ENCODE data around the gene AXIN1. TPM values are rescaled to one million over a fixed set of nuclear protein-coding genes. Genes with fewer than 3 reads are reported as not detected.

Gene AXIN1
- total and polyA plus RNA-seq, 9 of the 15 experiments (the other 6 are each of a cell fraction or from before 2014, with no cell fraction given), result 0.42 to 58.0 (median 25.9) TPM

- no peak overlapping the region for H3K4me2 ChIP-seq (ENCODE audit: insufficient read depth, low read length)
- POLR2A ChIA-PET, result no interaction called here
- peaks cover 0 to 64% of the 10 kb centered on the region in 2 experiments; a peak in 2 of 5 replicates for H3K4me1 ChIP-seq (replicated peaks in 1 of 2; ENCODE audit: control insufficient read depth in 2 of 2, insufficient read depth in 2 of 2, low read length in 2 of 2)
- 0 out of 2 replicates have a peak overlapping the region, but pooled peaks have one; percentile 55 for H2AFZ ChIP-seq (ENCODE audit: low read depth, low read length)
- no peak overlapping the region for H3K27ac ChIP-seq (ENCODE audit: extremely low read depth, low read depth, low read length)
- no peaks in the 10 kb centered on the region for H3K36me3 ChIP-seq (ENCODE audit: control insufficient read depth, insufficient read depth, low read length)
- no peaks in the 10 kb centered on the region for H4K20me1 ChIP-seq (replicated peaks; ENCODE audit: control insufficient read depth, insufficient read depth, low read length)
- H3K79me2 ChIP-seq (ENCODE audit: control insufficient read depth, insufficient read depth, low read length), result no peaks in the 10 kb centered on the region
- peak in 2 of 4 experiments; percentile 66 to 67 for DNase-seq (ENCODE audit: extremely low read depth in 1 of 4, low spot score in 3 of 4)
- no peak for ATAC-seq
- 13% methylated on average over 24 of the region's 47 CpGs for WGBS (ENCODE audit: insufficient coverage, low coverage, missing lambda C conversion rate)
- TF ChIP-seq ZBTB7A (IDR thresholded peaks at IDR 0.05; ENCODE audit: borderline replicate concordance, control insufficient read depth, low read depth, low read length) (peak; percentile 63; the same call in 1 of the 2 replicates), NR2C2 (CRISPR knock-in tag; IDR thresholded peaks at IDR 0.05) (no peak), NR2C2 (tag; IDR thresholded peaks at IDR 0.05) (no peak), ARHGAP35 (IDR thresholded peaks at IDR 0.05; ENCODE audit: partially characterized antibody) (no peak), NELFE (IDR thresholded peaks at IDR 0.05; ENCODE audit: insufficient read depth, insufficient read length) (no peak)
- no peaks in the 10 kb centered on the region for H3K9me1 ChIP-seq (ENCODE audit: control insufficient read depth, insufficient read depth, low read length)
- H3K9me3 ChIP-seq (replicated peaks; ENCODE audit: control insufficient read depth, insufficient read depth, low read depth, low read length), result no peaks in the 10 kb centered on the region
- CTCF ChIA-PET (ENCODE audit: low intra/inter-chr PET ratio), result no interaction called here
- in situ Hi-C loops (cut with MboI) (no loop called here), intact Hi-C loops (cut with micrococcal nuclease) (no loop called here)
- peak overlapping the region; percentile 23 for H3K4me3 ChIP-seq
- H3K9ac ChIP-seq (ENCODE audit: insufficient read depth in 1 of 2, low read depth in 2 of 2, low read length in 2 of 2), result peak overlapping the region in 1 of 2 experiments; percentile 52; a peak in 1 of 4 replicates
- no peaks in the 10 kb centered on the region for H3K27me3 ChIP-seq (ENCODE audit: control insufficient read depth in 2 of 2, insufficient read depth in 2 of 2, low read length in 2 of 2)
- no TSS peak for BruUV-seq (replicated peaks)
- FAIRE-seq, result no peak
Measured at GRCh38 chr16:280005-280460, 72.5 kb downstream of the AXIN1 start.

GRCh38 chr16:279531-279930 lies 73.0 kb downstream of the AXIN1 start:
- no TSS peak for BruUV-seq (replicated peaks)
- no peak overlapping the region for H3K27ac ChIP-seq (ENCODE audit: extremely low read depth, low read depth, low read length)
- H3K36me3 ChIP-seq (ENCODE audit: control insufficient read depth, insufficient read depth, low read length), result no peaks in the 10 kb centered on the region
- H3K4me1 ChIP-seq (replicated peaks in 1 of 2; ENCODE audit: control insufficient read depth in 2 of 2, insufficient read depth in 2 of 2, low read length in 2 of 2), result peaks cover 0 to 64% of the 10 kb centered on the region in 2 experiments; a peak in 2 of 5 replicates
- ATAC-seq (no peak), FAIRE-seq (no peak), DNase-seq (ENCODE audit: extremely low read depth in 1 of 4, low spot score in 3 of 4) (no peak)
- in situ Hi-C loops (cut with MboI) (no loop called here), intact Hi-C loops (cut with micrococcal nuclease) (no loop called here)
- CTCF ChIA-PET (ENCODE audit: low intra/inter-chr PET ratio), result no interaction called here
- H2AFZ ChIP-seq (ENCODE audit: low read depth, low read length), result no peak overlapping the region
- H3K79me2 ChIP-seq (ENCODE audit: control insufficient read depth, insufficient read depth, low read length), result no peaks in the 10 kb centered on the region
- no peaks in the 10 kb centered on the region for H3K9me1 ChIP-seq (ENCODE audit: control insufficient read depth, insufficient read depth, low read length)
- WGBS (ENCODE audit: insufficient coverage, low coverage, missing lambda C conversion rate), result 82% methylated on average over 6 of the region's 7 CpGs
- no peaks in the 10 kb centered on the region for H3K27me3 ChIP-seq (ENCODE audit: control insufficient read depth in 2 of 2, insufficient read depth in 2 of 2, low read length in 2 of 2)
- no peak overlapping the region for H3K4me2 ChIP-seq (ENCODE audit: insufficient read depth, low read length)
- H3K9ac ChIP-seq (ENCODE audit: insufficient read depth in 1 of 2, low read depth in 2 of 2, low read length in 2 of 2), result no peak overlapping the region
- H4K20me1 ChIP-seq (replicated peaks; ENCODE audit: control insufficient read depth, insufficient read depth, low read length), result no peaks in the 10 kb centered on the region
- H3K4me3 ChIP-seq, result no peak overlapping the region
- POLR2A ChIA-PET, result no interaction called here
- no peaks in the 10 kb centered on the region for H3K9me3 ChIP-seq (replicated peaks; ENCODE audit: control insufficient read depth, insufficient read depth, low read depth, low read length)
- TF ChIP-seq ZSCAN29 (IDR thresholded peaks at IDR 0.05) (no peak), PCBP1 (IDR thresholded peaks at IDR 0.05; ENCODE audit: low read depth, low read length, poor library complexity, severe bottlenecking) (no peak), FOXK2 (conservative IDR thresholded peaks at IDR 0.05 in 1 of 2, IDR thresholded peaks at IDR 0.05 in 1 of 2; ENCODE audit: low read depth in 2 of 2) (no peak), ZBTB33 (CRISPR knock-in tag; IDR thresholded peaks at IDR 0.05) (no peak), FOXP1 (CRISPR knock-in tag; IDR thresholded peaks at IDR 0.05) (no peak), ZC3H4 (CRISPR knock-in tag; IDR thresholded peaks at IDR 0.05; ENCODE audit: borderline replicate concordance) (no peak), MCM2 (IDR thresholded peaks at IDR 0.05; ENCODE audit: low read depth) (no peak), ZNF280B (CRISPR knock-in tag; IDR thresholded peaks at IDR 0.05) (no peak), ZNF778 (CRISPR knock-in tag; IDR thresholded peaks at IDR 0.05) (no peak)

All from K562 (cell line).